ENCODE data around the gene TFRC.
"Not testable (repeated sequence)": the region's sequence is repeated elsewhere in the genome, so short reads cannot be mapped to it uniquely, and the experiment has no call there.

TFRC gene

GRCh38 chr3:196002721-196003120 is 79.2 kb downstream of the TFRC start:
- DNase-seq = not testable (repeated sequence)

- not testable (repeated sequence) for DNase-seq
Observed at GRCh38 chr3:196001240-196001639, 80.7 kb downstream of the TFRC start.

GRCh38 chr3:196000360-196000950 is 81.4 kb downstream of the TFRC start:
- not testable (repeated sequence) for DNase-seq

GRCh38 chr3:195999896-196000295 is 82.0 kb downstream of the TFRC start:
- no peak for DNase-seq
